ENCODE data around the gene LRBA.

DNA sequence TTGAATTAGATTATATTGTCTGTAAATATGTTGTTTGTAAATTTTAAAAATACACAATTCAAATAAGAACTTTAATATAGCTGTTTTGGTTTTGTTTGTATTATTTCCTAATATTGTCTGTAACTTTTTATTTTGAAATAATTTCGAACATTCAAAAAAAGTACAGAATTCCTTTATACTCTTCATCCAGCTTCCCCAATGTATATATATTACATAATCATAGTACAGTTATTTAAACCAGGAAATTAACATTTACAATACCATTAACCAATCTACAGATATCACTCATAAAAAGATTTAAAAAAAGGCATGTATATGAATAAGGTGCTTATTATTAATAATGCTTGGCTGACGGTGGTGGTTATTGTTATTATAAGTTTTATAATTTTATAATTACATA, 84.1 kb downstream of the LRBA start:
- TF ChIP-seq, protein P1, sequence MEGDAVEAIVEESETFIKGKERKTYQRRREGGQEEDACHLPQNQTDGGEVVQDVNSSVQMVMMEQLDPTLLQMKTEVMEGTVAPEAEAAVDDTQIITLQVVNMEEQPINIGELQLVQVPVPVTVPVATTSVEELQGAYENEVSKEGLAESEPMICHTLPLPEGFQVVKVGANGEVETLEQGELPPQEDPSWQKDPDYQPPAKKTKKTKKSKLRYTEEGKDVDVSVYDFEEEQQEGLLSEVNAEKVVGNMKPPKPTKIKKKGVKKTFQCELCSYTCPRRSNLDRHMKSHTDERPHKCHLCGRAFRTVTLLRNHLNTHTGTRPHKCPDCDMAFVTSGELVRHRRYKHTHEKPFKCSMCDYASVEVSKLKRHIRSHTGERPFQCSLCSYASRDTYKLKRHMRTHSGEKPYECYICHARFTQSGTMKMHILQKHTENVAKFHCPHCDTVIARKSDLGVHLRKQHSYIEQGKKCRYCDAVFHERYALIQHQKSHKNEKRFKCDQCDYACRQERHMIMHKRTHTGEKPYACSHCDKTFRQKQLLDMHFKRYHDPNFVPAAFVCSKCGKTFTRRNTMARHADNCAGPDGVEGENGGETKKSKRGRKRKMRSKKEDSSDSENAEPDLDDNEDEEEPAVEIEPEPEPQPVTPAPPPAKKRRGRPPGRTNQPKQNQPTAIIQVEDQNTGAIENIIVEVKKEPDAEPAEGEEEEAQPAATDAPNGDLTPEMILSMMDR (IDR thresholded peaks at IDR 0.05; ENCODE audit: low read depth, low read length, poor library complexity, severe bottlenecking): no peak
- TF ChIP-seq EZH2phosphoT487 (IDR thresholded peaks at IDR 0.05; ENCODE audit: borderline replicate concordance, low read length): no peak
